ENCODE results near the gene SPG11. TPM values are rescaled to one million over a fixed set of nuclear protein-coding genes. Genes with fewer than 3 reads are reported as not detected.

SPG11 gene
- total and polyA plus RNA-seq, 2 of the 13 experiments (the other 11 are each of a cell fraction or from before 2014, with no cell fraction given) = 31.5 to 40.7 TPM

GRCh38 chr15:44580105-44580504, 83.4 kb downstream of the SPG11 start (continued):
- TF ChIP-seq GRHL1 (CRISPR knock-in tag; conservative IDR thresholded peaks at IDR 0.05) = no peak
- no peak for TF ChIP-seq CREB3 (CRISPR knock-in tag; IDR thresholded peaks at IDR 0.05)
- no peak for TF ChIP-seq SKIL (CRISPR knock-in tag; IDR thresholded peaks at IDR 0.05; ENCODE audit: borderline replicate concordance)

- BruUV-seq (replicated peaks) = no TSS peak
- H3K27ac ChIP-seq (ENCODE audit: extremely low read length, insufficient read depth, low read length) = no peak overlapping the region
- intact Hi-C loops (cut with micrococcal nuclease; ENCODE audit: unreplicated experiment) (no loop called here), in situ Hi-C loops (cut with HindIII; ENCODE audit: extremely low pct_ligation_motif_present, low pct_unique_long_range_greater_than_20kb) (loop anchor here (25.0 kb wide), 1 partner anchor 338 kb away; no protein-coding TSS in a partner anchor)
- no peaks in the 10 kb centered on the region for H3K79me2 ChIP-seq (ENCODE audit: insufficient read depth, low read length)
- CTCF ChIA-PET (ENCODE audit: low intra/inter-chr PET ratio, low total read pairs) = no interaction called here
- no peak overlapping the region for H3K9ac ChIP-seq (ENCODE audit: insufficient read depth, low read depth, low read length)
- peaks cover 6 to 12% of the 10 kb centered on the region in 2 experiments; a peak in 3 of 5 replicates for H3K36me3 ChIP-seq (replicated peaks in 1 of 2; ENCODE audit: control insufficient read depth in 1 of 2, insufficient read depth in 2 of 2, low read length in 2 of 2)
- no peak for FAIRE-seq
- no peaks in the 10 kb centered on the region for H3K4me1 ChIP-seq (ENCODE audit: insufficient read depth, low read length)
- no peaks in the 10 kb centered on the region for H3K27me3 ChIP-seq (ENCODE audit: control insufficient read depth in 1 of 2, insufficient read depth in 2 of 2, low read length in 2 of 2)
- POLR2A ChIA-PET = no interaction called here
- no peak overlapping the region for H3K4me2 ChIP-seq (ENCODE audit: low read depth, low read length)
- H3K4me3 ChIP-seq (replicated peaks in 1 of 3; ENCODE audit: insufficient read depth in 1 of 3, low read depth in 2 of 3, low read length in 3 of 3) = no peak overlapping the region
- H2AFZ ChIP-seq (ENCODE audit: low read length) = no peak overlapping the region
- H4K20me1 ChIP-seq (ENCODE audit: insufficient read depth, low read length) = no peaks in the 10 kb centered on the region
- no peak for ATAC-seq
- WGBS (ENCODE audit: low lambda C conversion rate) = 92% methylated on average over 1 of the region's 1 CpG
- H3K9me3 ChIP-seq (ENCODE audit: low read length) = no peaks in the 10 kb centered on the region
- no peak for DNase-seq (ENCODE audit: low spot score)
- no peak for TF ChIP-seq SRY (CRISPR knock-in tag; IDR thresholded peaks at IDR 0.05)
- peak; percentile 25 to 34; a peak in 2 of 4 replicates for TF ChIP-seq MAFK (conservative IDR thresholded peaks at IDR 0.05 in 1 of 2, IDR thresholded peaks at IDR 0.05 in 1 of 2; ENCODE audit: low read length in 2 of 2)
These were observed 88.7 kb downstream of the SPG11 start for GRCh38 chr15:44574734-44575133.
